HepG2 (cell line): ENCODE measurements around the gene ADAM22. TPM values are rescaled to one million over a fixed set of nuclear protein-coding genes. Genes with fewer than 3 reads are reported as not detected.

ENCODE experiments used
- ATAC-seq: fragments of 200-7000 bp; cut with Tn5 transposase; 3 replicates; pipeline ENCODE4 v1.9.1; 2020; ENCODE audit warnings: mild to moderate bottlenecking, moderate library complexity
- BruUV-seq: library from RNA; stranded (reverse); fragments of 400-500 nt; replicated peaks from 2 replicates; lab custom pipeline; 2021; lab: Mats Ljungman, UMichigan
- CTCF ChIA-PET: fragments of 300-600 bp; formaldehyde crosslinking; extraction: SDS; loops from one replicate; lab custom pipeline; 2021; ENCODE audit warnings: low total read pairs, inconsistent platforms, low intra/inter-chr PET ratio; lab: Yijun Ruan, JAX
- POLR2A ChIA-PET: fragments of 350-600 bp; sonication (Branson Sonifier 250); formaldehyde crosslinking; loops from one replicate; lab custom pipeline; 2020; ENCODE audit warnings: antibody characterized with exemption, inconsistent platforms; lab: Yijun Ruan, JAX
- DNase-seq: peaks from one replicate; pipeline ENCODE4 v3.0.0-alpha.2; 2015; ENCODE audit warnings: low spot score
- FAIRE-seq: peaks from 3 replicates; lab custom pipeline; 2011; peaks lifted over from hg19 to GRCh38; lab: Jason Lieb, UNC
- H2AFZ ChIP-seq: one replicate; pipeline ENCODE4 v1.6.1; 2011; ENCODE audit warnings: low read length, inconsistent platforms
- H3K27ac ChIP-seq: fragments of 300-600 bp; 3 replicates; pipeline ENCODE4 v1.8.0; 2011; ENCODE audit warnings: mixed run types, mild to moderate bottlenecking, mixed read lengths, low read length, inconsistent platforms; ENCODE audit not compliant: insufficient read depth; ENCODE audit errors: extremely low read length
- H3K27me3 ChIP-seq, 2 experiments: fragments of 200-600 bp in 1 of 2; 2 replicates in 1 of 2; 3 replicates in 1 of 2; pipeline versions ENCODE4 v1.6.0 to v1.8.0; 2011; ENCODE audit warnings: low read length in 2 of 2, mild to moderate bottlenecking in 2 of 2, moderate library complexity in 2 of 2, inconsistent platforms in 1 of 2; ENCODE audit not compliant: insufficient read depth in 2 of 2, control insufficient read depth in 1 of 2
- H3K36me3 ChIP-seq, 2 experiments: fragments of 200-600 bp in 1 of 2; replicated peaks in 1 of 2; 2 replicates in 1 of 2; 3 replicates in 1 of 2; pipeline versions ENCODE4 v1.5.1 to v1.8.0; 2011; ENCODE audit warnings: low read length in 2 of 2, inconsistent platforms in 1 of 2; ENCODE audit not compliant: insufficient read depth in 2 of 2, control insufficient read depth in 1 of 2
- H3K4me1 ChIP-seq: 2 replicates; pipeline ENCODE4 v1.5.1; 2012; ENCODE audit warnings: low read length, inconsistent platforms; ENCODE audit not compliant: insufficient read depth
- H3K4me2 ChIP-seq: 2 replicates; pipeline ENCODE4 v1.6.0; 2011; ENCODE audit warnings: low read depth, low read length, inconsistent platforms
- H3K4me3 ChIP-seq, 3 experiments: fragments of 200-600 bp in 1 of 3; sonication (generic), shearing (Covaris generic) in 1 of 3; replicated peaks in 1 of 3; 2 replicates each; pipeline ENCODE4 v1.5.1; 2011 to 2016; ENCODE audit warnings: low read length in 3 of 3, inconsistent platforms in 2 of 3, low read depth in 2 of 3, mild to moderate bottlenecking in 2 of 3, control low read depth in 1 of 3, mixed read lengths in 1 of 3; ENCODE audit not compliant: insufficient read depth in 1 of 3
- H3K79me2 ChIP-seq: one replicate; pipeline ENCODE4 v1.6.1; 2011; ENCODE audit warnings: low read length, inconsistent platforms; ENCODE audit not compliant: insufficient read depth
- H3K9ac ChIP-seq: 2 replicates; pipeline ENCODE4 v1.6.0; 2011; ENCODE audit warnings: mild to moderate bottlenecking, low read depth, low read length, inconsistent platforms; ENCODE audit not compliant: insufficient read depth
- H3K9me3 ChIP-seq: 2 replicates; pipeline ENCODE4 v1.5.1; 2012; ENCODE audit warnings: mild to moderate bottlenecking, low read length
- H4K20me1 ChIP-seq: 2 replicates; pipeline ENCODE4 v1.6.0; 2011; ENCODE audit warnings: inconsistent platforms, mild to moderate bottlenecking, low read length, moderate library complexity; ENCODE audit not compliant: insufficient read depth
- ARNT ChIP-seq: fragments of 450-650 bp; IDR thresholded peaks from 2 replicates; pipeline ENCODE4 v1.6.1; 2017
- GZF1 ChIP-seq: sonication (generic); formaldehyde crosslinking; IDR thresholded peaks from 2 replicates; pipeline ENCODE4 v1.5.1; 2020; ENCODE audit warnings: mild to moderate bottlenecking, missing genetic modification reagents
- MAFG ChIP-seq: sonication (generic); formaldehyde crosslinking; IDR thresholded peaks from 2 replicates; pipeline ENCODE4 v1.5.1; 2020; ENCODE audit warnings: mild to moderate bottlenecking, missing genetic modification reagents
- MAX ChIP-seq: IDR thresholded peaks from 2 replicates; pipeline ENCODE4 v1.6.1; 2012; ENCODE audit warnings: inconsistent platforms
- PTBP1 ChIP-seq: fragments of 200-400 bp; formaldehyde crosslinking; IDR thresholded peaks from 2 replicates; pipeline ENCODE4 v1.6.1; 2018; ENCODE audit warnings: low read length, low read depth; ENCODE audit not compliant: poor library complexity, severe bottlenecking
- SALL2 ChIP-seq: sonication (generic); formaldehyde crosslinking; IDR thresholded peaks from 2 replicates; pipeline ENCODE4 v1.8.1; 2023; ENCODE audit warnings: mild to moderate bottlenecking, missing genetic modification reagents, inconsistent platforms
- ZBTB10 ChIP-seq: sonication (generic); formaldehyde crosslinking; IDR thresholded peaks from 2 replicates; pipeline ENCODE4 v1.4.0; 2020; ENCODE audit warnings: missing genetic modification reagents, borderline replicate concordance
- ZNF142 ChIP-seq: sonication (generic); formaldehyde crosslinking; IDR thresholded peaks from 2 replicates; pipeline ENCODE4 v1.4.0; 2020; ENCODE audit warnings: missing genetic modification reagents
- ZNF33A ChIP-seq: sonication (generic); formaldehyde crosslinking; IDR thresholded peaks from 2 replicates; pipeline ENCODE4 v1.5.1; 2020; ENCODE audit warnings: missing genetic modification reagents, mild to moderate bottlenecking, moderate library complexity, borderline replicate concordance
- ZNF33B ChIP-seq: sonication (generic); formaldehyde crosslinking; IDR thresholded peaks from 2 replicates; pipeline ENCODE4 v1.5.1; 2020; ENCODE audit warnings: mild to moderate bottlenecking, missing genetic modification reagents
- ZNF34 ChIP-seq: sonication (generic); formaldehyde crosslinking; IDR thresholded peaks from 2 replicates; pipeline ENCODE4 v1.4.0; 2020; ENCODE audit warnings: mild to moderate bottlenecking, missing genetic modification reagents, borderline replicate concordance
- ZNF605 ChIP-seq: sonication (generic); formaldehyde crosslinking; IDR thresholded peaks from 2 replicates; pipeline ENCODE4 v1.8.0; 2022; ENCODE audit warnings: mild to moderate bottlenecking, missing genetic modification reagents
- ZNF7 ChIP-seq: IDR thresholded peaks from 2 replicates; pipeline ENCODE4 v1.6.1; 2016; ENCODE audit warnings: missing biosample characterization, missing genetic modification reagents
- WGBS: methylation state at CpG from one replicate; pipeline ENCODE4 v1.1.6; 2017; ENCODE audit warnings: low lambda C conversion rate; 5-methylcytosine and 5-hydroxymethylcytosine counted together
- in situ Hi-C: cut with HindIII; loops from 2 replicates; pipeline ENCODE4 v1.10.0; 2017; ENCODE audit warnings: low pct_unique_long_range_greater_than_20kb; ENCODE audit not compliant: extremely low pct_ligation_motif_present
- intact Hi-C: fragments of 100-400 bp; cut with micrococcal nuclease; formaldehyde crosslinking; loops from one replicate; pipeline ENCODE4 v1.10.0; 2022; ENCODE audit not compliant: unreplicated experiment
- polyA plus RNA-seq, 8 experiments: library from polyadenylated mRNA; depleted of rRNA in 3 of 8; stranded (reverse) in 7 of 8; unstranded in 1 of 8; fragments of >200 nt; fragmentation: Illumina TruSeq in 4 of 8; extraction: Trizol in 4 of 8; gene quantifications; 2 replicates each; pipeline versions ENCODE4 v1.2.1 to v1.2.3, GENCODE V29; 2011 to 2016; ENCODE audit warnings: low read depth in 4 of 8, missing spikeins in 1 of 8, mixed read lengths in 1 of 8; ENCODE audit not compliant: insufficient read depth in 1 of 8
- total RNA-seq, 5 experiments: library from RNA; depleted of rRNA; stranded (reverse); fragments of >200 nt; fragmentation: Illumina TruSeq; extraction: Trizol; gene quantifications; 2 replicates each; pipeline ENCODE4 v1.2.3, GENCODE V29; 2016; ENCODE audit warnings: low read depth in 1 of 5

Gene ADAM22
- total and polyA plus RNA-seq, 2 of the 13 experiments (the other 11 are each of a cell fraction or from before 2014, with no cell fraction given) = 1.9 to 6.7 TPM

- H4K20me1 ChIP-seq = no peaks in the 10 kb centered on the region
- no peaks in the 10 kb centered on the region for H3K4me1 ChIP-seq
- DNase-seq (no peak), FAIRE-seq (no peak), ATAC-seq (no peak)
- H3K27ac ChIP-seq = no peak overlapping the region
- H3K4me3 ChIP-seq = no peak overlapping the region
- no peak overlapping the region for H3K9ac ChIP-seq
- ChIA-PET CTCF (no interaction called here), POLR2A (no interaction called here)
- no TSS peak for BruUV-seq
- H3K9me3 ChIP-seq = no peaks in the 10 kb centered on the region
- no peaks in the 10 kb centered on the region for H3K36me3 ChIP-seq
- H2AFZ ChIP-seq = no peak overlapping the region
- in situ Hi-C loops (no loop called here), intact Hi-C loops (no loop called here)
- no peak overlapping the region for H3K4me2 ChIP-seq
- WGBS = 11% methylated on average over 1 of the region's 6 CpGs
- no peaks in the 10 kb centered on the region for H3K79me2 ChIP-seq
- H3K27me3 ChIP-seq = peaks cover 0 to under 1% of the 10 kb centered on the region in 2 experiments; a peak in 1 of 5 replicates
- TF ChIP-seq SALL2 (CRISPR knock-in tag) (no peak), ZNF34 (CRISPR knock-in tag) (no peak), ZNF33A (CRISPR knock-in tag) (no peak), ARNT (no peak), ZNF7 (no peak), PTBP1 (no peak), MAFG (CRISPR knock-in tag) (no peak), ZNF142 (CRISPR knock-in tag) (no peak), ZBTB10 (CRISPR knock-in tag) (no peak), MAX (no peak), ZNF605 (CRISPR knock-in tag) (no peak), GZF1 (no peak), ZNF33B (CRISPR knock-in tag) (no peak)
Measured at GRCh38 chr7:87919875-87920274, 14.2 kb upstream of the ADAM22 start.
